Measurements from ENCODE around the gene PLOD2.

Gene PLOD2

DNA sequence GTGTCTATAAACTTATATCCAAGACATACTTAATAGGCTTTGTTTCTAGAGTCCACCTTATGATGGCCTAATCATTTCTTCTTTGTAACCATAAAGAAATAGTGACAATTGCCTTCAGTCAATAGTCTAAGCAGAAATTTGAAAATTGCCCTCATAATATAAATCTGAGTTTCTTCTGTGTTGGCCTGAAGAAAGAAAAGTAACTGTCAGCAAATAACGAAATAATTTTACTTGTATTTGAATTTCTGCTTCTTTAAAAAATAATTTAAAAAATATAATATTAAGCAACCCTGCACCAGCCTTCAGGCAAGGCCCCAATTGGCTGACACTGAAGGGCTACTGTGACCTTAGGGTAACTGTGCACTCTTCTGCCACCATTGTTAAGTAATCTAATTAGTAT lies 113.5 kb downstream of the PLOD2 start:
- DNase-seq (ENCODE audit: low read depth, low spot score) = no peak

GRCh38 chr3:146044046-146044445 lies 116.9 kb downstream of the PLOD2 start:
- no peak for DNase-seq (ENCODE audit: low read depth, low spot score)

DNA sequence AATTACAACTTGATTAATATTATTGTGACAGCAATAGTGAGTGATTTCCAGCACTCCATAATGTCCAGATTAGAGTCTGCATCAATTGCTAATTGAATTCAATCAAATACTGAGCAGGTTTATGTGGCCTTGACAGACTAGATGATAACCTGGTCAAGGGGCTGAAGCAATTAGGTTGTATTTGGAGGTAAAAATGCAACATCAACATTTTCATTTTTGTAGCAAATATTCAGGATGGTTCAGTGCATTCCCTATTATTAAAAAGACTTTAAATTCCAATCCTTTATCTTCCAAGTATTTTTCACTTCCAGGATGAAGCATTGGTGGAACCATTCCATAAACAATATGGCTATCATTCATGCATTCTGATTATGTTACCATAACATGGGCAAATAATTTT lies 120.4 kb downstream of the PLOD2 start:
- no peak for DNase-seq (ENCODE audit: low read depth, low spot score)

GRCh38 chr3:146037697-146038096 lies 123.3 kb downstream of the PLOD2 start:
- no peak for DNase-seq (ENCODE audit: low read depth, low spot score)

- DNase-seq (ENCODE audit: low read depth, low spot score) = no peak
Observed at GRCh38 chr3:146036281-146036680, 124.7 kb downstream of the PLOD2 start.

DNA sequence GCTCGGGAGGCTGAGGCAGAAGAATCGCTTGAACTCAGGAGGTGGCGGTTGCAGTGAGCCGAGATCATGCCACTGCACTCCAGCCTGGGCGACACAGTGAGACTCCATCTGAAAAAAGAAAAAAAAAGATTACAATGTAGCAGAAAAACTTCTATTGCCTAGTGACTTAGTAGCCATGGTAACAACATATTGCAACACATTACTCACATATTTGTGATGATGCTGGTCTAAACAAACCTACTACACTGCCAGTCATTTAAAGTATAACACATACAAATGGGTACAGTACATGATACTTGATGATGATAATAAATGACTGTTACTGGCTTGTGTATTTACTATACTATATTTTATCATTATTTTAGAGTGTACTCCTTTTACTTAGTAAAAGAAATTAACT lies 125.6 kb downstream of the PLOD2 start:
- no peak for DNase-seq (ENCODE audit: low read depth, low spot score)

DNA sequence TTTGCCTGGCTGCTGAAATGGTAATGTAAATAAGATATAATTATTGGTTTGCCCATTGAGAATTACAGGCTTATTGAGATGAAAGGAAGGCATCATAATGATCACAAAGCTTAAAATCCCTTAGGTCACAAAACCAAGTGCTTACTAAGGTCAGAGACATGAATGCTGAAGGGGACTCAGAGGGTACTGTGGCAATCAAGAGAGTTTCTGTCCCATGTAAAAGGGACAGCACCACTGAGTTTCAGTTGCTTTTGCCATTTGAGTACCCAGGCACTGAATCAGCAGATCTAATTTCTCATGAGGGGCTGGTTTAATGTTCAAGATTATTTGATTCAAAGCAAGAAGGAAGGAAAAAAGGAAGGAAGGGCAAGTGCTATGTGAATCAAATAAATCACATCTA lies 127.0 kb downstream of the PLOD2 start:
- no peak for DNase-seq (ENCODE audit: low read depth, low spot score)

GRCh38 chr3:146026547-146026946 lies 134.4 kb downstream of the PLOD2 start:
- DNase-seq (ENCODE audit: low read depth, low spot score) = no peak

DNA sequence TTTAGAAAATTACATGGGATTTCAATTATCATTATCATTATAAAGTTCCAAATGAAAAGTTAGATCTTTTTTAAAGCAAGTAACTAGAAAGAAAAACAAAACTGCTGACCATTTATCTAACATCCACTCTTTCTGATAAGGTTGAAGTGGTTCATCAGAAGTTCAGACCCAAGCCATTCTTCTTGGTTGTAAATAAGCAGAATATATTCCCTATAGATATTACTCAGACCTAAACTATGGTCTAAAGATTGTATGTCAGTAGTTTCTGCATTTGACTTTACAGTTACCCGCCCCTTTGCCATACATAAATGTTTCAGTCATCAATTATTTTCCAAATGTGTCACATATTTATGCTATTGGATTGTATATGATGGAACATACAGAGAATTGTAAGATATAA lies 136.7 kb downstream of the PLOD2 start:
- no peak for DNase-seq (ENCODE audit: low read depth, low spot score)

DNA sequence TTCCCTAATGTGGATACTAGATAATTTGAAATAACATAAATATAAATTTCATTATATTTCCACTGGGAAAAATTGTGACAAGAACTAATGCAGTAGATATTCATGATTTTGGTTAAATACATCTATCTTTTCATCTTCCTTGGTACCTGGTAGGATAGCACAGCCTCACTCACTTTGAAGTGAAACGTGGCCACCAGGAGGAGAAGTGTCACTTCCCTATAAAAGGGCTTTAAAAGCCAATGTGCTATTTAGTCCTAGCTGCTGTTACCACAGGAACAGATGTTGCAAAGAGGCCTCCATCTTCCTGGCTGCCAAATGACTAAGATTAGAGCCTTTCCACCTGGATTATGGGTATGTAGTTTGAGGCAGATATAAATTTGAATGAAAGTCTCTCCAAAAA lies 140.0 kb downstream of the PLOD2 start:
- no peak for DNase-seq (ENCODE audit: low read depth, low spot score)

- no peak for DNase-seq (ENCODE audit: low read depth, low spot score)
Observed at GRCh38 chr3:146019508-146019907, 141.5 kb downstream of the PLOD2 start.

Measured in astrocyte of the hippocampus (primary cell).